Vein endothelial cell (primary cell): Measurements from ENCODE around the gene OOSP2. TPM values are rescaled to one million over a fixed set of nuclear protein-coding genes. Genes with fewer than 3 reads are reported as not detected.

ENCODE experiments used
- total RNA-seq: library from RNA; depleted of rRNA; stranded (reverse); fragments of >200 nt; gene quantifications from 2 replicates; pipeline ENCODE4 v1.2.3, GENCODE V29; 2012

Gene OOSP2, protein sequence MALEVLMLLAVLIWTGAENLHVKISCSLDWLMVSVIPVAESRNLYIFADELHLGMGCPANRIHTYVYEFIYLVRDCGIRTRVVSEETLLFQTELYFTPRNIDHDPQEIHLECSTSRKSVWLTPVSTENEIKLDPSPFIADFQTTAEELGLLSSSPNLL
- not detected in 2 replicates for total RNA-seq

DNA sequence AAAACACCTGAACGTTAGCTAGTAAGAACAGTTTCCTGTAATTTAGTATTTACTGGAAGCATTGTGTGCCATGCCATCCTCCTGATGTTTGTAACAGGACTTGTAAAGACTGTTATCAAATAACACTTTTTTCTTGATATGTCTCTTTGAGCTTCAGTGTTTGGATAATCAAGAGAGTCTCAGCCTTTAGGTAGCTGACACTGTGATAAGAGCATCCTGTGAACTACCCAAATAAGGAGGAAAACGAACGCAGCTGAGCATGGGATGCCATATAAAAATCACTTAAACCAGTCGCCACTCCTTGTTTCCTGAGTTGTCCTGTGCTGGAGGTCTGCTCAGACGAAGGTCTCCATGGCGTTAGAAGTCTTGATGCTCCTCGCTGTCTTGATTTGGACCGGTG, at the start of gene OOSP2:
OOSP2 (plus strand) TSS at position 301 of the 400 bp plus-strand sequence; CDS start at position 352, 51 bp downstream.

DNA sequence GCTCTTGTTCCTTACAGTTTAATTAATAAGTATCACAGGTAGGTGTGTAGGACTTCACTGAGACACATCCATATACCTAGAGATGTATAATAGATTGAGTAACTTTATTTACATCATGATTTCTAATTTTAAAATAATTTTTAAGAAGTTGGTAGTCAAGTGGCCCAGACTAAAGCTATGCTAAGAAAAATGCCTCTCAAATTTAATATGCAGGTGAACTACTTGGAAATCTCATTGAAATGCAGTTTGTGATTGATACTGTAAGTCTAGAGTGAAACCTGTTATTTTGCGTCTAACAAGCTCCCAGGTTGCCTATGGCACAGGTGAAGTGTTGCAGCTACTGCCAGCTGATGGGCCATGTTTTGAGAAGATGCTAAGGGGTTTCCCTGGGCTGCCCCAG, 23.3 kb upstream of the OOSP2 start, which contains the start of gene OOSP4B:
OOSP4B (plus strand) TSS at position 301 of the 400 bp plus-strand sequence.

DNA sequence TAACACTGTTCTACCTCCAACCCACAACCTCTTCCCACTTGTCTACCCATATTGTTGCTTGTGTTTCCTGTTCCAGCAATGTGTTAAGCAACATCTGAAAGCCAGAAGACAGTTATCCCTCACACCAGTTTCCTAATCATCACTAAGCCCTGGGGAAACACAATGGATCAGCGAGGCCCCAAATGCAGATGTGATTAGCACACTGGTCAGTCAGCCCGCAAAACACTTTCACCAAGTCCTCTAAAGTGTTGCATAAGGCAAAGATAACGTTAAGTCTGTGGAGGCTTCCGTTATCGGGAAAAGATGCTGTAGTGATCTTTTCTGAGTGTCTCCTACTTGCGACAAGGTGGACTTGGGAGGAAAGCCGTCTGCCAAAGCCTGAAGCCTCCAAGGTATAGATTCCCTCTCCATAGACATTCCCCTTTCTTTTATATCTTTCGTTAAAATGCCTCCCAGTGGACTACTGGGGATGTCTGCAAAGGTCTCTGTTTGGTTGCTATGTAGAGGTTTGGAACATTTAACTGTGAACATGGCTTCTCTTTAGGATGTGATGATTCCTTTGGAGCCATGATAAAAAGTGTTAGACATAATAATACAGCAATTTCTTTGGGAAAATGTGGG, 16.2 kb downstream of the OOSP2 start, which contains the start of gene MS4A3:
MS4A3 (plus strand) TSS at position 317 of the 621 bp plus-strand sequence. CDS start 4,496 bp downstream, outside the sequence.

DNA sequence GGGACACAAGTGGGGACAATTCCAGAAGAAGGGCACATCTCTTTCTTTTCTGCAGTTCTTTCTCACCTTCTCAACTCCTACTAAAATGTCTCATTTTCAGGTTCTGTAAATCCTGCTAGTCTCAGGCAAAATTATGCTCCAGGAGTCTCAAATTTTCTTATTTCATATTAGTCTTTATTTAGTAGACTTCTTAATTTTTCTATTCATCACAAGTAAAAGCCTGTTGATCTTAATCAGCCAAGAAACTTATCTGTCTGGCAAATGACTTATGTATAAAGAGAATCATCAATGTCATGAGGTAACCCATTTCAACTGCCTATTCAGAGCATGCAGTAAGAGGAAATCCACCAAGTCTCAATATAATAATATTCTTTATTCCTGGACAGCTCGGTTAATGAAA, 48.2 kb downstream of the OOSP2 start, which contains the start of gene MS4A2:
MS4A2 (plus strand) TSS at position 301 of the 400 bp plus-strand sequence. CDS start 102 bp downstream, outside the sequence.

Other genes with a start within 250 kb of the OOSP2 start
- gene MRPL16, start 229.6 kb upstream of the OOSP2 start, total RNA-seq = 32.3 and 35.6 TPM in 2 replicates
- not detected in 2 replicates for gene CBLIF, start 194.9 kb upstream of the OOSP2 start, total RNA-seq
- 0.10 TPM in 1 of 2 replicates, not detected in the other for gene TCN1, start 173.9 kb upstream of the OOSP2 start, total RNA-seq
- not detected in 2 replicates for gene OOSP3, start 161.6 kb upstream of the OOSP2 start, total RNA-seq
- gene OOSP1, start 102.0 kb upstream of the OOSP2 start, total RNA-seq = not detected in 2 replicates
- gene OOSP4A, start 76.4 kb upstream of the OOSP2 start, total RNA-seq = not detected in 2 replicates
- not detected in 2 replicates for gene OOSP4B, start 23.2 kb upstream of the OOSP2 start, total RNA-seq
- not detected in 2 replicates for gene MS4A3, start 16.3 kb downstream of the OOSP2 start, total RNA-seq
- not detected in 2 replicates for gene MS4A2, start 48.3 kb downstream of the OOSP2 start, total RNA-seq
- 3.4 and 3.6 TPM in 2 replicates for gene MS4A6A, start 142.7 kb downstream of the OOSP2 start, total RNA-seq
- not detected in 2 replicates for gene MS4A4E, start 202.7 kb downstream of the OOSP2 start, total RNA-seq
- not detected in 2 replicates for gene MS4A4A, start 240.3 kb downstream of the OOSP2 start, total RNA-seq